ENCODE measurements around the gene KIF16B. TPM values are rescaled to one million over a fixed set of nuclear protein-coding genes. Genes with fewer than 3 reads are reported as not detected.

The KIF16B gene
- total RNA-seq, 4 donors from 2014 or later: 8.7 to 20.6 (median 16.6) TPM

GRCh38 chr20:16428112-16428511 is 145.1 kb downstream of the KIF16B start:
- H3K36me3 ChIP-seq: no peaks in the 10 kb centered on the region
- no peak for TF ChIP-seq CTCF (IDR thresholded peaks at IDR 0.05)
- no peak for TF ChIP-seq POLR2A (IDR thresholded peaks at IDR 0.05)
- H3K4me3 ChIP-seq: no peak overlapping the region
- no peak overlapping the region for H3K27ac ChIP-seq
- no peaks in the 10 kb centered on the region for H3K4me1 ChIP-seq
- no peak for DNase-seq
- no peaks in the 10 kb centered on the region for H3K27me3 ChIP-seq
- H3K9me3 ChIP-seq: no peaks in the 10 kb centered on the region
- intact Hi-C loops (cut with DNase I; ENCODE audit: low total_unique reads): no loop called here

GRCh38 chr20:16427571-16427970 is 145.7 kb downstream of the KIF16B start:
- Histone ChIP-seq H3K4me1 (no peaks in the 10 kb centered on the region), H3K4me3 (no peak overlapping the region), H3K36me3 (no peaks in the 10 kb centered on the region), H3K9me3 (no peaks in the 10 kb centered on the region), H3K27ac (no peak overlapping the region), H3K27me3 (no peaks in the 10 kb centered on the region)
- no peak for TF ChIP-seq CTCF (IDR thresholded peaks at IDR 0.05)
- no peak for TF ChIP-seq POLR2A (IDR thresholded peaks at IDR 0.05)
- no peak for DNase-seq
- intact Hi-C loops (cut with DNase I; ENCODE audit: low total_unique reads): no loop called here

- no peaks in the 10 kb centered on the region for H3K4me1 ChIP-seq
- no peaks in the 10 kb centered on the region for H3K27me3 ChIP-seq
- no peak for TF ChIP-seq CTCF (IDR thresholded peaks at IDR 0.05)
- TF ChIP-seq POLR2A (IDR thresholded peaks at IDR 0.05): no peak
- DNase-seq: no peak
- no peak overlapping the region for H3K4me3 ChIP-seq
- H3K9me3 ChIP-seq: no peaks in the 10 kb centered on the region
- no peaks in the 10 kb centered on the region for H3K36me3 ChIP-seq
- intact Hi-C loops (cut with DNase I; ENCODE audit: low total_unique reads): no loop called here
- H3K27ac ChIP-seq: no peak overlapping the region
Observed at GRCh38 chr20:16424780-16425179, 148.5 kb downstream of the KIF16B start.

- Histone ChIP-seq H3K9me3 (no peaks in the 10 kb centered on the region), H3K27me3 (no peaks in the 10 kb centered on the region), H3K27ac (no peak overlapping the region), H3K4me3 (no peak overlapping the region), H3K36me3 (no peaks in the 10 kb centered on the region), H3K4me1 (no peaks in the 10 kb centered on the region)
- TF ChIP-seq CTCF (IDR thresholded peaks at IDR 0.05): no peak
- no peak for TF ChIP-seq POLR2A (IDR thresholded peaks at IDR 0.05)
- intact Hi-C loops (cut with DNase I; ENCODE audit: low total_unique reads): no loop called here
- DNase-seq: no peak
Observed at GRCh38 chr20:16423311-16424212, 149.7 kb downstream of the KIF16B start.

- H3K9me3 ChIP-seq: no peaks in the 10 kb centered on the region
- H3K4me3 ChIP-seq: no peak overlapping the region
- no peak for TF ChIP-seq CTCF (IDR thresholded peaks at IDR 0.05)
- no peak for TF ChIP-seq POLR2A (IDR thresholded peaks at IDR 0.05)
- no peak overlapping the region for H3K27ac ChIP-seq
- no peaks in the 10 kb centered on the region for H3K27me3 ChIP-seq
- no peaks in the 10 kb centered on the region for H3K36me3 ChIP-seq
- DNase-seq: no peak
- intact Hi-C loops (cut with DNase I; ENCODE audit: low total_unique reads): no loop called here
- no peaks in the 10 kb centered on the region for H3K4me1 ChIP-seq
Observed at GRCh38 chr20:16419138-16419715, 154.0 kb downstream of the KIF16B start.

Measured in uterus (tissue), 4 donors.